PC-3 (cell line): ENCODE results near the gene FANCC. TPM values are rescaled to one million over a fixed set of nuclear protein-coding genes. Genes with fewer than 3 reads are reported as not detected.

ENCODE experiments used
- ATAC-seq: fragments of 200-7000 bp; cut with Tn5 transposase; 2 replicates; pipeline ENCODE4 v1.9.1; 2020; ENCODE audit warnings: mild to moderate bottlenecking, moderate library complexity
- BruUV-seq: library from RNA; stranded (reverse); fragments of 400-500 nt; replicated peaks from 2 replicates; lab custom pipeline; 2021; lab: Mats Ljungman, UMichigan
- CTCF ChIA-PET: fragments of 300-600 bp; sonication (Branson Sonifier 250); formaldehyde crosslinking; loops from one replicate; lab custom pipeline; 2022; ENCODE audit warnings: antibody characterized with exemption; lab: Charles Lee
- POLR2A ChIA-PET: fragments of 300-600 bp; sonication (Branson Sonifier 250); formaldehyde crosslinking; loops from one replicate; lab custom pipeline; 2022; ENCODE audit warnings: antibody characterized with exemption; ENCODE audit not compliant: unreplicated experiment; lab: Charles Lee
- DNase-seq: peaks from one replicate; pipeline ENCODE4 v3.0.0-alpha.2; 2015
- H2AFZ ChIP-seq: fragments of 300-600 bp; sonication (generic); 2 replicates; pipeline ENCODE4 v1.6.0; 2016; ENCODE audit warnings: antibody characterized with exemption, low read length
- H3F3A ChIP-seq: fragments of 300-600 bp; sonication (generic); one replicate; pipeline ENCODE4 v1.6.0; 2017; ENCODE audit warnings: antibody characterized with exemption, low read length, control low read depth, mild to moderate bottlenecking; ENCODE audit not compliant: unreplicated experiment
- H3K27ac ChIP-seq: fragments of 300-600 bp; sonication (generic); 2 replicates; pipeline ENCODE4 v1.5.1; 2016; ENCODE audit warnings: mild to moderate bottlenecking, low read length
- H3K27me3 ChIP-seq: fragments of 300-600 bp; sonication (generic); 2 replicates; pipeline ENCODE4 v1.6.1; 2016; ENCODE audit warnings: low read length, mixed read lengths
- H3K36me3 ChIP-seq: fragments of 300-600 bp; sonication (generic); 2 replicates; pipeline ENCODE4 v1.6.1; 2016; ENCODE audit warnings: low read depth, mixed run types, low read length, mixed read lengths
- H3K4me1 ChIP-seq: fragments of 300-600 bp; sonication (generic); 2 replicates; pipeline ENCODE4 v1.5.1; 2016; ENCODE audit warnings: low read length; ENCODE audit not compliant: insufficient read depth
- H3K4me2 ChIP-seq: fragments of 300-600 bp; sonication (generic); 2 replicates; pipeline ENCODE4 v1.6.0; 2016; ENCODE audit warnings: low read length
- H3K4me3 ChIP-seq: fragments of 300-600 bp; sonication (generic); 2 replicates; pipeline ENCODE4 v1.5.1; 2016; ENCODE audit warnings: mild to moderate bottlenecking, low read length, mixed read lengths
- H3K79me2 ChIP-seq: fragments of 300-600 bp; sonication (generic); 2 replicates; pipeline ENCODE4 v1.6.1; 2017; ENCODE audit warnings: low read length, mixed read lengths
- H3K9ac ChIP-seq: fragments of 300-600 bp; sonication (generic); 2 replicates; pipeline ENCODE4 v1.6.0; 2016; ENCODE audit warnings: mild to moderate bottlenecking, low read length
- H3K9me2 ChIP-seq: fragments of 300-600 bp; sonication (generic); replicated peaks from 2 replicates; pipeline ENCODE4 v1.6.1; 2016; ENCODE audit warnings: mixed run types, low read length, mixed read lengths
- H3K9me3 ChIP-seq: fragments of 300-600 bp; sonication (generic); 2 replicates; pipeline ENCODE4 v1.6.1; 2016; ENCODE audit warnings: low read length, mixed read lengths
- H4K20me1 ChIP-seq: fragments of 300-600 bp; sonication (generic); 2 replicates; pipeline ENCODE4 v1.6.1; 2016; ENCODE audit warnings: low read length, mixed read lengths
- EZH2 ChIP-seq: fragments of 300-600 bp; sonication (generic); IDR thresholded peaks from one replicate; pipeline ENCODE4 v1.6.1; 2017; ENCODE audit warnings: antibody characterized with exemption, mild to moderate bottlenecking, low read length; ENCODE audit not compliant: unreplicated experiment
- EZH2phosphoT487 ChIP-seq: fragments of 300-600 bp; sonication (generic); IDR thresholded peaks from 2 replicates; pipeline ENCODE4 v1.6.1; 2018; ENCODE audit warnings: mild to moderate bottlenecking, antibody characterized with exemption, low read length, borderline replicate concordance
- intact Hi-C: fragments of 100-400 bp; cut with micrococcal nuclease; formaldehyde crosslinking; loops from 2 replicates; pipeline ENCODE4 v1.9.0; 2023
- total RNA-seq: library from RNA; depleted of rRNA; stranded (reverse); fragments of >200 nt; gene quantifications from 2 replicates; pipeline ENCODE4 v1.2.3, GENCODE V29; 2014
- TF ChIP-seq, protein P1 (sequence below): fragments of 300-600 bp; sonication (generic); conservative IDR thresholded peaks from 2 replicates; pipeline ENCODE4 v1.5.1; 2017; ENCODE audit warnings: antibody characterized with exemption, low read depth, mild to moderate bottlenecking, low read length

The FANCC gene
- total RNA-seq, 1 experiment from 2014 or later: 6.9 TPM

GRCh38 chr9:95103871-95104580 lies 213.5 kb downstream of the FANCC start:
- H2AFZ ChIP-seq: no peak overlapping the region
- H3K9me2 ChIP-seq: no peaks in the 10 kb centered on the region
- POLR2A ChIA-PET: no interaction called here
- intact Hi-C loops: no loop called here
- peaks cover 3% of the 10 kb centered on the region for H3F3A ChIP-seq
- no peaks in the 10 kb centered on the region for H4K20me1 ChIP-seq
- TF ChIP-seq, protein P1, sequence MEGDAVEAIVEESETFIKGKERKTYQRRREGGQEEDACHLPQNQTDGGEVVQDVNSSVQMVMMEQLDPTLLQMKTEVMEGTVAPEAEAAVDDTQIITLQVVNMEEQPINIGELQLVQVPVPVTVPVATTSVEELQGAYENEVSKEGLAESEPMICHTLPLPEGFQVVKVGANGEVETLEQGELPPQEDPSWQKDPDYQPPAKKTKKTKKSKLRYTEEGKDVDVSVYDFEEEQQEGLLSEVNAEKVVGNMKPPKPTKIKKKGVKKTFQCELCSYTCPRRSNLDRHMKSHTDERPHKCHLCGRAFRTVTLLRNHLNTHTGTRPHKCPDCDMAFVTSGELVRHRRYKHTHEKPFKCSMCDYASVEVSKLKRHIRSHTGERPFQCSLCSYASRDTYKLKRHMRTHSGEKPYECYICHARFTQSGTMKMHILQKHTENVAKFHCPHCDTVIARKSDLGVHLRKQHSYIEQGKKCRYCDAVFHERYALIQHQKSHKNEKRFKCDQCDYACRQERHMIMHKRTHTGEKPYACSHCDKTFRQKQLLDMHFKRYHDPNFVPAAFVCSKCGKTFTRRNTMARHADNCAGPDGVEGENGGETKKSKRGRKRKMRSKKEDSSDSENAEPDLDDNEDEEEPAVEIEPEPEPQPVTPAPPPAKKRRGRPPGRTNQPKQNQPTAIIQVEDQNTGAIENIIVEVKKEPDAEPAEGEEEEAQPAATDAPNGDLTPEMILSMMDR: no peak
- no peak for TF ChIP-seq EZH2phosphoT487
- no peak for TF ChIP-seq EZH2
- H3K9me3 ChIP-seq: no peaks in the 10 kb centered on the region
- H3K9ac ChIP-seq: no peak overlapping the region
- BruUV-seq: no TSS peak
- H3K27ac ChIP-seq: no peak overlapping the region
- no peak overlapping the region for H3K4me2 ChIP-seq
- H3K4me1 ChIP-seq: peaks cover 40% of the 10 kb centered on the region
- no peaks in the 10 kb centered on the region; the same call in 1 of the 2 replicates for H3K36me3 ChIP-seq
- H3K79me2 ChIP-seq: no peaks in the 10 kb centered on the region
- ATAC-seq: no peak
- no peaks in the 10 kb centered on the region for H3K27me3 ChIP-seq
- CTCF ChIA-PET: no interaction called here
- H3K4me3 ChIP-seq: no peak overlapping the region
- no peak for DNase-seq

- intact Hi-C loops: no loop called here
- Histone ChIP-seq H3K36me3 (no peaks in the 10 kb centered on the region; the same call in 1 of the 2 replicates), H3K9ac (no peak overlapping the region), H3K27me3 (no peaks in the 10 kb centered on the region), H3K4me2 (no peak overlapping the region), H4K20me1 (no peaks in the 10 kb centered on the region), H3K27ac (no peak overlapping the region), H3K4me3 (no peak overlapping the region), H3F3A (peaks cover 3% of the 10 kb centered on the region), H3K9me2 (no peaks in the 10 kb centered on the region), H3K4me1 (peaks cover 46% of the 10 kb centered on the region), H3K9me3 (no peaks in the 10 kb centered on the region), H2AFZ (no peak overlapping the region), H3K79me2 (no peaks in the 10 kb centered on the region)
- POLR2A ChIA-PET: no interaction called here
- no peak for DNase-seq
- no peak for ATAC-seq
- TF ChIP-seq EZH2phosphoT487 (no peak), EZH2 (no peak)
- TF ChIP-seq, protein P1: no peak
- CTCF ChIA-PET: no interaction called here
- no TSS peak for BruUV-seq
These were observed 214.2 kb downstream of the FANCC start for GRCh38 chr9:95103281-95103771.

- Histone ChIP-seq H2AFZ (no peak overlapping the region), H3K4me1 (peaks cover 47% of the 10 kb centered on the region), H3F3A (peaks cover 3% of the 10 kb centered on the region), H3K9me2 (no peaks in the 10 kb centered on the region), H4K20me1 (no peaks in the 10 kb centered on the region), H3K9ac (no peak overlapping the region), H3K79me2 (no peaks in the 10 kb centered on the region), H3K9me3 (no peaks in the 10 kb centered on the region), H3K36me3 (no peaks in the 10 kb centered on the region; the same call in 1 of the 2 replicates), H3K27ac (no peak overlapping the region), H3K4me2 (no peak overlapping the region), H3K27me3 (no peaks in the 10 kb centered on the region), H3K4me3 (no peak overlapping the region)
- ChIA-PET CTCF (no interaction called here), POLR2A (no interaction called here)
- no peak for ATAC-seq
- intact Hi-C loops: no loop called here
- TF ChIP-seq, protein P1: no peak
- TF ChIP-seq EZH2phosphoT487 (no peak), EZH2 (no peak)
- no TSS peak for BruUV-seq
- DNase-seq: no peak
These were observed 214.9 kb downstream of the FANCC start for GRCh38 chr9:95102572-95102971.
